Smooth muscle cell (in vitro differentiated cells): ENCODE data around the gene GRM1. TPM values are rescaled to one million over a fixed set of nuclear protein-coding genes. Genes with fewer than 3 reads are reported as not detected.

Experiments
- DNase-seq: peaks from one replicate; lab custom pipeline; 2025; ENCODE audit not compliant: unreplicated experiment; lab: John Stamatoyannopoulos, UW
- H2AFZ ChIP-seq: fragments of 200-600 bp; sonication (generic); 2 replicates; pipeline ENCODE4 v1.6.0; 2016; ENCODE audit warnings: antibody characterized with exemption, low read depth, mild to moderate bottlenecking
- H3F3A ChIP-seq: fragments of 200-600 bp; sonication (generic); 2 replicates; pipeline ENCODE4 v1.6.0; 2017; ENCODE audit warnings: antibody characterized with exemption, low read depth
- H3K27ac ChIP-seq: fragments of 200-600 bp; sonication (generic); 2 replicates; pipeline ENCODE4 v1.5.1; 2016; ENCODE audit warnings: low read depth, mild to moderate bottlenecking
- H3K27me3 ChIP-seq: fragments of 200-600 bp; sonication (generic); 2 replicates; pipeline ENCODE4 v1.6.1; 2016; ENCODE audit warnings: low read depth, mild to moderate bottlenecking
- H3K36me3 ChIP-seq: fragments of 200-600 bp; sonication (generic); 2 replicates; pipeline ENCODE4 v1.5.1; 2016; ENCODE audit warnings: low read depth
- H3K4me1 ChIP-seq: fragments of 200-600 bp; sonication (generic); 2 replicates; pipeline ENCODE4 v1.5.1; 2016; ENCODE audit warnings: low read depth
- H3K4me2 ChIP-seq: fragments of 200-600 bp; sonication (generic); 2 replicates; pipeline ENCODE4 v1.6.0; 2016; ENCODE audit warnings: mild to moderate bottlenecking
- H3K4me3 ChIP-seq: fragments of 200-600 bp; sonication (generic); 2 replicates; pipeline ENCODE4 v1.5.1; 2016; ENCODE audit warnings: mild to moderate bottlenecking
- H3K79me2 ChIP-seq: fragments of 200-600 bp; sonication (generic); 2 replicates; pipeline ENCODE4 v1.6.0; 2016; ENCODE audit warnings: low read depth, mild to moderate bottlenecking
- H3K9ac ChIP-seq: fragments of 200-600 bp; sonication (generic); 2 replicates; pipeline ENCODE4 v1.6.0; 2016; ENCODE audit warnings: low read depth
- H3K9me3 ChIP-seq: fragments of 200-600 bp; sonication (generic); replicated peaks from 2 replicates; pipeline ENCODE4 v1.5.1; 2016; ENCODE audit warnings: low read depth
- H4K20me1 ChIP-seq: fragments of 200-600 bp; sonication (generic); 2 replicates; pipeline ENCODE4 v1.6.0; 2016; ENCODE audit warnings: low read depth
- CTCF ChIP-seq: fragments of 200-600 bp; sonication (generic); IDR thresholded peaks from 2 replicates; pipeline ENCODE4 v1.5.1; 2017; ENCODE audit warnings: borderline replicate concordance, mild to moderate bottlenecking, antibody characterized with exemption; ENCODE audit not compliant: insufficient read depth, poor library complexity, severe bottlenecking
- WGBS: methylation state at CpG from one replicate; pipeline ENCODE4 v1.1.7; 2016; ENCODE audit warnings: low lambda C conversion rate; 5-methylcytosine and 5-hydroxymethylcytosine counted together
- polyA plus RNA-seq: library from polyadenylated mRNA; unstranded; fragments of >200 nt; fragmentation: Nextera tagmentation; extraction: Ambion mirVana; gene quantifications from 2 replicates; pipeline ENCODE4 v1.2.1, GENCODE V29; 2016
- total RNA-seq: library from RNA; depleted of rRNA; stranded (reverse); fragments of >200 nt; gene quantifications from 2 replicates; pipeline ENCODE4 v1.2.3, GENCODE V29; 2014

Gene GRM1
- total and polyA plus RNA-seq, 2 experiments from 2014 or later, result not detected

- Histone ChIP-seq H3K27ac (no peak overlapping the region), H3K9ac (no peak overlapping the region), H3F3A (no peaks in the 10 kb centered on the region), H4K20me1 (no peaks in the 10 kb centered on the region), H2AFZ (peak overlapping the region; percentile 87), H3K9me3 (no peaks in the 10 kb centered on the region), H3K4me1 (no peaks in the 10 kb centered on the region), H3K27me3 (peaks cover 39% of the 10 kb centered on the region), H3K4me2 (peak overlapping the region; percentile 94), H3K79me2 (no peaks in the 10 kb centered on the region), H3K36me3 (no peaks in the 10 kb centered on the region), H3K4me3 (peak overlapping the region; percentile 58)
- no peak for TF ChIP-seq CTCF
- 11% methylated on average over 58 of the region's 59 CpGs for WGBS
- DNase-seq, result no peak
These were observed 405.2 kb downstream of the GRM1 start for GRCh38 chr6:146433881-146434731.

GRCh38 chr6:146434732-146435390, 406.0 kb downstream of the GRM1 start:
- no peak for TF ChIP-seq CTCF
- Histone ChIP-seq H3K4me3 (peak overlapping the region; percentile 58), H3K27me3 (peaks cover 45% of the 10 kb centered on the region), H3K36me3 (no peaks in the 10 kb centered on the region), H3K79me2 (no peaks in the 10 kb centered on the region), H2AFZ (peak overlapping the region; percentile 87), H3F3A (no peaks in the 10 kb centered on the region), H4K20me1 (no peaks in the 10 kb centered on the region), H3K9me3 (no peaks in the 10 kb centered on the region), H3K4me1 (no peaks in the 10 kb centered on the region), H3K9ac (no peak overlapping the region), H3K4me2 (peak overlapping the region; percentile 94), H3K27ac (no peak overlapping the region)
- WGBS, result 55% methylated on average over 15 of the region's 15 CpGs
- DNase-seq, result no peak

DNA sequence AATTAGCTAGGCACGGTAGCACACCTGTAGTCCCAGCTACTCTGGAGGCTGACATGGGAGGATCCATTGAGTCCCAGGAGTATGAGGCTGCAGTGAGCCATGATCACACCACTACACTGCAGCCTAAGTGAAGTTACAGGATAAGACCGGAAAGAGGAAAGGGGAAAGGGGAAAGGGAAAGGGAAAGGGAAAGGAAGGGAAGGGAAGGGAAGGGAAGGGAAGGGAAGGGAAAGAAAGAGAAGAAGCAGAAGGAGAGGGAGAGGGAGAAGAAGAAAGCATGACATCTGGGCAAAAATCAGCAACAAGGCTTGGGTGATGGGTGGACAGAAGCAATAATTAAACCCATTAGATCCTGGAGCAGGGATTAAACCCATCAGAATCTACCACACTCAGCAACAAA, 413.0 kb downstream of the GRM1 start:
- Histone ChIP-seq H3K9ac (no peak overlapping the region), H3K4me2 (no peak overlapping the region), H3K27me3 (peaks cover 29% of the 10 kb centered on the region), H3K4me3 (no peak overlapping the region), H3K4me1 (no peaks in the 10 kb centered on the region), H4K20me1 (no peaks in the 10 kb centered on the region), H3F3A (no peaks in the 10 kb centered on the region), H3K36me3 (no peaks in the 10 kb centered on the region), H2AFZ (no peak overlapping the region), H3K27ac (no peak overlapping the region), H3K9me3 (no peaks in the 10 kb centered on the region), H3K79me2 (no peaks in the 10 kb centered on the region)
- no peak for TF ChIP-seq CTCF
- DNase-seq, result no peak
- 90% methylated on average over 2 of the region's 2 CpGs for WGBS
